AG09319 (cell line): ENCODE measurements around the gene GTF3C2.

Experiments
- DNase-seq: peaks from one replicate; pipeline ENCODE4 v3.0.0-alpha.2; 2010; ENCODE audit warnings: low read depth; ENCODE audit errors: extremely low read depth
- TF ChIP-seq, protein P1 (sequence below): IDR thresholded peaks from 2 replicates; pipeline ENCODE4 v1.5.1; 2011; ENCODE audit warnings: low read depth, mild to moderate bottlenecking, inconsistent platforms, low read length, moderate library complexity

The GTF3C2 gene

DNA sequence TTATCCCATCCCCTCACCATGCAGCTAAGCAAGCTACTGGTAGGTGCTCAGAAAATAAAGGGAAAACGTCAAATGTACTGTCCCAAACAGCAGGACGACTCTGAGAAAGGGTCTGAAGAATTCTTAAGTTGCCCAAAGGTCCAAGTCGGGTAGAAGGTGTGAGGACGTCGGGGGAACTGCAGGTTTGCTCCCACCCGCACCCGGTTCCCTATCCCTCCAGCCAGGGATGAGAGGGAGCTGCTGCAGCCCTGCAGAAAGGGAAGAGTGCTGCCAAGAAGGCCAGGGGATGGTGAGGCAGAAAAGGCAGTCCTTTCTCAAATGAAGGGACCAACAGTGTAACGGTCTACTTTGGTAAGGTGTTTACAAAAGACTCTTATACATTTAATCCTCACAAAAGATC, 41.4 kb downstream of the GTF3C2 start:
- DNase-seq, result no peak
- TF ChIP-seq, protein P1, sequence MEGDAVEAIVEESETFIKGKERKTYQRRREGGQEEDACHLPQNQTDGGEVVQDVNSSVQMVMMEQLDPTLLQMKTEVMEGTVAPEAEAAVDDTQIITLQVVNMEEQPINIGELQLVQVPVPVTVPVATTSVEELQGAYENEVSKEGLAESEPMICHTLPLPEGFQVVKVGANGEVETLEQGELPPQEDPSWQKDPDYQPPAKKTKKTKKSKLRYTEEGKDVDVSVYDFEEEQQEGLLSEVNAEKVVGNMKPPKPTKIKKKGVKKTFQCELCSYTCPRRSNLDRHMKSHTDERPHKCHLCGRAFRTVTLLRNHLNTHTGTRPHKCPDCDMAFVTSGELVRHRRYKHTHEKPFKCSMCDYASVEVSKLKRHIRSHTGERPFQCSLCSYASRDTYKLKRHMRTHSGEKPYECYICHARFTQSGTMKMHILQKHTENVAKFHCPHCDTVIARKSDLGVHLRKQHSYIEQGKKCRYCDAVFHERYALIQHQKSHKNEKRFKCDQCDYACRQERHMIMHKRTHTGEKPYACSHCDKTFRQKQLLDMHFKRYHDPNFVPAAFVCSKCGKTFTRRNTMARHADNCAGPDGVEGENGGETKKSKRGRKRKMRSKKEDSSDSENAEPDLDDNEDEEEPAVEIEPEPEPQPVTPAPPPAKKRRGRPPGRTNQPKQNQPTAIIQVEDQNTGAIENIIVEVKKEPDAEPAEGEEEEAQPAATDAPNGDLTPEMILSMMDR, result no peak

DNA sequence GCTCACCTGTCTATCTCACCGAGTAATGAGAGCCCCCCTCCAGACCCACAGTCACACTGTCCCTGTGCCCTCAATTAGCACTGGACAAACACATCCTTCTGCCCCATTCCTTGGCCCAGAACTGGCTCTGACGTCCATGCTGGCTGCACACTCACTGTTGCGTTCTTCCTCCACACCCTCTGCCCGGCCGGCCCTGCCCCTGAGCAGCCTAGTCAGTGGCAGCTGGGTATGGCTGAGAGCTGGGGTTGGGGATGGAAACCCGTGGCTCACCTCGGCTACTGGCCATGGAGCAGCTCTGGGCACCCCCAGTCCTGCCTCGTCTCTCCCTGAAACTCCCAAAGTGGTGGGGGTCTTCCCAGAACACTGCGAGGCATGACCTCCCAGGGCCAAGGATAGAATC, 41.9 kb downstream of the GTF3C2 start:
- DNase-seq, result no peak
- TF ChIP-seq, protein P1, result no peak

DNA sequence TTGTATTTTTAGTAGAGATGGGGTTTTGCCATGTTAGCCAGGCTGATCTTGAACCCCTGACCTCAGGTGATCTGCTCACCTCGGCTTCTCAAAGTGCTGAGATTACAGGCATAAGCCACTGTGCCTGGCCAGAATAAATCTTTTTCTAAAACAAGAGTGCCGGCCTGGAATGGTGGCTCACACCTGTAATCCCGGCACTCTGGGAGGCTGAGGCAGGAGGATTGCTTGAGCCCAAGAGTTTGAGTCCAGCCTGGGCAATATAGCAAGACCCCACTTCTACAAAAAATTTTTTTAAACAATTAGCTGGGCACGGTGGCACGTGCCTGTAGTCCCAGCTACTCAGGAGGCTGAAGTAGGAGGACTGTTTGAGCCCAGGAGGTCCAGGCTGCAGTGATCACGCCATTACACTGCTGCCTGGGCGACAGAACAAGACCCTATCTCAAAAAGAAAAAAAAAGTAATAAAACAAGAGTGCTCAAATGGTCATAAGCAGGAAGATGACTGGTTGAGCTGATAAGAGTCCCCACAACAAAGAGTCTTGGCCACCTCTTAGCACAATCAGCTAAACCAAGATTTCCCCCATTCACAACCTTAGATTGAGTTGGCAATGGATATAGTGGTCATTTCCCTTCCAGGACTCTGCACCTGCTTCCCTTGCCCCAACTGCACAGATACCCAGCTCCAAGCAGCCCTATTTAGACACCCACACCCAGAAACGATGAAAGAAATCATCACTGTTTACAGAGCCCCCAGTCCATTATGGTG, 42.5 kb downstream of the GTF3C2 start:
- TF ChIP-seq, protein P1, result no peak
- DNase-seq, result no peak

DNA sequence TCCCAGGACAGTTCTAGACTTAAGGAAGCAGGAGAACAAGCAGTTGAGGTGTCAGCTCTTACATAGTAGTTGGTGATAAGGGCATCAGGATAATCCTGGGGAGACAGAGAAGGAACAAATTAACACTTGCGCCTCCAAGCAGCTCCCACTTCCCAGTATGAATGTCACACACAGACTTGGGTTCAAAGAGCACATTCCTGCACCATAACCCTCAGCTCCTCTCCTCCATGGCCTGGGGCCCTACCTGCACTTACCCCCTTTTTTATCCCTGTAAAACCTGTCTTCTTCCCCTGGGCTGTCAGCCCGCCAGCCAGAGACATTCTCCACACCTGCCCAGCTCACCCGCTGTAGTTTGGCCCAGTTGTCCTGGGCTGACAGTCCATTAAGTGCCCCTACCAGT, 44.4 kb downstream of the GTF3C2 start:
- DNase-seq, result no peak
- TF ChIP-seq, protein P1, result no peak

DNA sequence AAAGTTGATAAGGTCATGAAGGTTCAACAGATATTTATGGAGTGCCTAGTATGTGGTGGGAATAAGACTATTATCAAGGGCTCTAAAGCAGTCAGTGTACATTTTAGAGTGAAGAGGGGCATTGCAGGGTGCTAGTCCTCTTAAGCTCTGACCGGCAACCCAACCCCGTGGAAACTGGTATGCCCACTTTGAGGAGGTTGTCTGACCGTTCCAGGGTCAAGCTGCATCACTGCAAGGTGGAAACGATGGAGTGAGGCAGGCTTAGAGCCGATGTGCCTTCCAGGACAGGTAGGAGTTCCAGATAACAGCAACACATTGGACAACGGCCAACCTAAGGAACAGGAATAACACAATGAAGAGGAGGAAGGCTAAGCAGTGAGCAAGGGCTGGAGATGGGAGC, 46.9 kb downstream of the GTF3C2 start:
- DNase-seq, result no peak

DNA sequence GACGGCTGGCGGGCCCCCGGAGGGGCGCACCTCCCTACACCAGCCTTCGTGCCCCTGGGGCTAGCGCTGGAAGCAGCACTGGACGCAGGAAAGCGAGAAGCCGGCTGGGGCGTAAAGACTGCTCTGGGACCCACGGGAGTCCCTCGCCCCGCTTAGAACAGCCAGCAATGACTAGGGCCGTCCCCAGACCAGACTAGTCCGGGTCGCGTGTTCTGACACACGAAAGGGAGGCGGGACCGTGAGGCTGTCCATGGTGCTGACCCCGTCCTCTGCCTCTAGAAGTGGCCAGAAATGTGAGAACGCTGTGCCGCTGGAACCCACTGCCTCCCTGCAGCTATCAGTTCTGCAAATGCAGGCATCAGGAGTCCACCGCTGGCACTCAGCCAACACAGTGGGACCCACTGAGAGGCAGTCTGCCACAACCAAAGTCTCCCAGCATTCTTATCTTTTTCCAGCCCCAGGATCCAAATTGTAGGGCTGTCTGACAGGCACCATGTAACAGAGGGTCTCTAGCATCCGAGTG, 48.1 kb downstream of the GTF3C2 start, which contains the start of gene UCN:
UCN (minus strand) TSS at position 87 of the 523 bp plus-strand sequence. CDS start 550 bp downstream, outside the sequence.
- TF ChIP-seq, protein P1, result no peak
- DNase-seq, result no peak

More for the DNA sequence above, 46.9 kb downstream of the GTF3C2 start:
- TF ChIP-seq, protein P1, result no peak

DNA sequence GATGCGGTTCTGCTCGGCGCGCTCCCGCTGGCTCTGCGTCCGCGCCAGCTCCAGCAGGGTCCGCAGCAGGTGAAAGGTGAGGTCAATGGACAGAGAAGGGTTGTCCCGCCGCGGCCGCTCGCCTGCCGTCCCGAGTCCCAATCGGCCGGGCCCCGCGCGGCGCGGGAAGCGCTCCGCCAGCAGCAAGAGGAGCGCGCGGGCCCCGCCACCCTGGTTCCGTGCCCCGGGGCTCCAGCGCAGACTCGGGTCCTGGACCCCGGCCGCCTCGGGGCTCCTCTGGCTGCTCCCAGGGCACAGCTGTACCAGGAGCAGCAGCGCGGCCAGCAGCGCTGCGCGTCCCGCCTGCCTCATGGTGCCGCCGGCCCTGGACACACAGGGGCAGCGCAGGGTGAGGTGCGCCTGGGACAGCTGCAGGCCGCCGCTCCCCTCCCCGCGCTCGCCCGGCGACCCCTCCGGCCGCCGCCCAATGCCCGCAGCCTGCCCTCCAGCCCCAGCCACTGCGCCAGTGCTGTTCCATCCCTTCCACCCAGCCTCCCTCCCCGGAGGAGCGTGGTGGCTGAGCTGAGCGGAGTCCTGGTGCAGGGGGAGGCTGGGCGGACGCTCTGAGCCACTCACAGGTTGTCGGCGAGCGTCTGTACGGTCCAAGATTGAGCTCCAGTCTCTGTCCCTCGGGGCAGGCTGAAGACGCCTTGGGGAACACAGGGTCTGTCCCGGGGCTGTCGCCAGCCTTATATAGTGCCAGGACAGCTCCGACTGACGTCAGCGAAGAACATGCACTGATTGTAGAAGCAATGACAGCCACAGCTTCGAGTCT, 48.8 kb downstream of the GTF3C2 start:
- no peak for DNase-seq
- TF ChIP-seq, protein P1, result no peak
